H9 (cell line): ENCODE results near the gene PFN4. TPM values are rescaled to one million over a fixed set of nuclear protein-coding genes. Genes with fewer than 3 reads are reported as not detected.

ENCODE experiments used
- DNase-seq: peaks from one replicate; pipeline ENCODE4 v3.0.0-alpha.2; 2017
- H2AFZ ChIP-seq: one replicate; pipeline ENCODE4 v1.6.1; 2013; ENCODE audit warnings: mild to moderate bottlenecking, low read length, control low read depth, moderate library complexity
- H2AK5ac ChIP-seq: 2 replicates; pipeline ENCODE4 v1.6.1; 2013; ENCODE audit warnings: low read length, control low read depth, mixed read lengths; ENCODE audit not compliant: insufficient read length
- H2BK120ac ChIP-seq: one replicate; pipeline ENCODE4 v1.6.1; 2013; ENCODE audit warnings: low read depth, mild to moderate bottlenecking, low read length, control low read depth, inconsistent platforms; ENCODE audit not compliant: poor library complexity, severe bottlenecking
- H2BK12ac ChIP-seq: 2 replicates; pipeline ENCODE4 v1.6.1; 2013; ENCODE audit warnings: low read length, control low read depth, mixed read lengths, low read depth; ENCODE audit not compliant: insufficient read length
- H2BK15ac ChIP-seq: 2 replicates; pipeline ENCODE4 v1.6.1; 2013; ENCODE audit warnings: low read depth, low read length, control low read depth
- H2BK20ac ChIP-seq: one replicate; pipeline ENCODE4 v1.6.1; 2013; ENCODE audit warnings: low read depth, mild to moderate bottlenecking, low read length, control low read depth, inconsistent platforms; ENCODE audit not compliant: poor library complexity, severe bottlenecking
- H2BK5ac ChIP-seq: 2 replicates; pipeline ENCODE4 v1.6.1; 2013; ENCODE audit warnings: low read length, control low read depth, mixed read lengths; ENCODE audit not compliant: insufficient read length
- H3K14ac ChIP-seq: 2 replicates; pipeline ENCODE4 v1.6.1; 2013; ENCODE audit warnings: low read length, control low read depth; ENCODE audit not compliant: insufficient read depth
- H3K18ac ChIP-seq: 2 replicates; pipeline ENCODE4 v1.6.1; 2013; ENCODE audit warnings: low read depth, mild to moderate bottlenecking, mixed read lengths, low read length, control low read depth; ENCODE audit not compliant: insufficient read length
- H3K23ac ChIP-seq: 2 replicates; pipeline ENCODE4 v1.6.1; 2013; ENCODE audit warnings: low read length, control low read depth, mixed read lengths, low read depth; ENCODE audit not compliant: insufficient read length
- H3K23me2 ChIP-seq: 2 replicates; pipeline ENCODE4 v1.6.1; 2013; ENCODE audit warnings: low read depth, mild to moderate bottlenecking, mixed read lengths, low read length, control low read depth; ENCODE audit not compliant: insufficient read length, poor library complexity, severe bottlenecking
- H3K27ac ChIP-seq: 2 replicates; pipeline ENCODE4 v1.5.1; 2013; ENCODE audit warnings: low read length, control low read depth, mixed read lengths, low read depth; ENCODE audit not compliant: insufficient read length
- H3K27me3 ChIP-seq: 2 replicates; pipeline ENCODE4 v1.6.1; 2013; ENCODE audit warnings: low read length, control low read depth, inconsistent platforms; ENCODE audit not compliant: insufficient read depth
- H3K4ac ChIP-seq: 2 replicates; pipeline ENCODE4 v1.6.1; 2013; ENCODE audit warnings: low read depth, mild to moderate bottlenecking, control low read depth, inconsistent platforms, low read length, moderate library complexity
- H3K4me1 ChIP-seq: 2 replicates; pipeline ENCODE4 v1.6.1; 2013; ENCODE audit warnings: low read length, control low read depth, inconsistent platforms; ENCODE audit not compliant: insufficient read depth
- H3K4me2 ChIP-seq: 2 replicates; pipeline ENCODE4 v1.6.1; 2013; ENCODE audit warnings: low read length, control low read depth, mixed read lengths; ENCODE audit not compliant: insufficient read length, insufficient read depth
- H3K56ac ChIP-seq: 2 replicates; pipeline ENCODE4 v1.6.1; 2013; ENCODE audit warnings: low read depth, mild to moderate bottlenecking, mixed read lengths, low read length, control low read depth; ENCODE audit not compliant: insufficient read length
- H3K79me1 ChIP-seq: 2 replicates; pipeline ENCODE4 v1.6.1; 2013; ENCODE audit warnings: low read depth, mild to moderate bottlenecking, moderate library complexity, low read length, control low read depth, inconsistent platforms; ENCODE audit not compliant: insufficient read depth, poor library complexity, severe bottlenecking
- H3K79me2 ChIP-seq: 2 replicates; pipeline ENCODE4 v1.6.1; 2013; ENCODE audit warnings: low read length, control low read depth, inconsistent platforms; ENCODE audit not compliant: insufficient read depth
- H3K9ac ChIP-seq: 2 replicates; pipeline ENCODE4 v1.6.1; 2013; ENCODE audit warnings: low read length, control low read depth, mixed read lengths; ENCODE audit not compliant: insufficient read length; ENCODE audit errors: extremely low read depth
- H3K9me3 ChIP-seq: one replicate; pipeline ENCODE4 v1.6.1; 2013; ENCODE audit warnings: low read depth, low read length, inconsistent platforms; ENCODE audit not compliant: control insufficient read depth
- H3T11ph ChIP-seq: one replicate; pipeline ENCODE4 v1.6.1; 2013; ENCODE audit warnings: mild to moderate bottlenecking, low read length, control low read depth, inconsistent platforms
- H4K20me1 ChIP-seq: one replicate; pipeline ENCODE4 v1.6.1; 2013; ENCODE audit not compliant: control insufficient read depth, insufficient read length, insufficient read depth
- H4K5ac ChIP-seq: 2 replicates; pipeline ENCODE4 v1.6.1; 2013; ENCODE audit warnings: low read depth, mild to moderate bottlenecking, mixed read lengths, low read length, control low read depth; ENCODE audit not compliant: insufficient read length
- H4K8ac ChIP-seq: replicated peaks from 2 replicates; pipeline ENCODE4 v1.6.1; 2013; ENCODE audit warnings: low read length, control low read depth, mixed read lengths, low read depth; ENCODE audit not compliant: insufficient read length
- H4K91ac ChIP-seq: 2 replicates; pipeline ENCODE4 v1.6.1; 2013; ENCODE audit warnings: low read depth, mild to moderate bottlenecking, moderate library complexity, mixed read lengths, low read length, control low read depth; ENCODE audit not compliant: insufficient read length
- H3K27ac Mint-ChIP-seq, 3 experiments: 2 replicates in 2 of 3; 3 replicates in 1 of 3; pipeline ENCODE4 v1.8.0; 2020 to 2021; ENCODE audit warnings: mixed read lengths in 3 of 3, mild to moderate bottlenecking in 1 of 3, moderate library complexity in 1 of 3
- H3K27me3 Mint-ChIP-seq: 2 replicates; pipeline ENCODE4 v1.8.0; 2021; ENCODE audit warnings: low read depth, mild to moderate bottlenecking, moderate library complexity, mixed read lengths
- H3K36me3 Mint-ChIP-seq, 3 experiments: 2 replicates in 2 of 3; 3 replicates in 1 of 3; pipeline ENCODE4 v1.8.0; 2020 to 2021; ENCODE audit warnings: low read depth in 3 of 3, mixed read lengths in 3 of 3; ENCODE audit not compliant: insufficient read depth in 1 of 3
- H3K4me1 Mint-ChIP-seq, 2 experiments: 2 replicates each; pipeline ENCODE4 v1.8.0; 2020; ENCODE audit warnings: mixed read lengths in 2 of 2
- H3K4me3 Mint-ChIP-seq, 2 experiments: 2 replicates in 1 of 2; 3 replicates in 1 of 2; pipeline ENCODE4 v1.8.0; 2020 to 2021; ENCODE audit warnings: mild to moderate bottlenecking in 2 of 2, mixed read lengths in 2 of 2, moderate library complexity in 1 of 2
- H3K9me3 Mint-ChIP-seq, 2 experiments: 2 replicates in 1 of 2; 3 replicates in 1 of 2; pipeline ENCODE4 v1.8.0; 2020; ENCODE audit warnings: mild to moderate bottlenecking in 2 of 2, mixed read lengths in 2 of 2, moderate library complexity in 1 of 2
- CTCF ChIP-seq: fragments of 200-600 bp; sonication (generic); conservative IDR thresholded peaks from 3 replicates; pipeline ENCODE4 v1.8.0; 2021; ENCODE audit warnings: antibody characterized with exemption, mild to moderate bottlenecking
- WGBS: extraction: QIAGEN DNeasy Blood & Tissue Kit; methylation state at CpG from one replicate; pipeline ENCODE4 v1.1.7; 2013; ENCODE audit warnings: missing lambda C conversion rate, low lambda C conversion rate, mixed read lengths; ENCODE audit not compliant: insufficient read length; ENCODE audit errors: extremely low coverage; 5-methylcytosine and 5-hydroxymethylcytosine counted together
- total RNA-seq: library from RNA; stranded (reverse); gene quantifications from 2 replicates; pipeline ENCODE4 v1.2.1, GENCODE V29; 2021

PFN4 gene
- total RNA-seq, 1 experiment from 2014 or later = not detected

- Histone ChIP-seq H3K79me2 (no peaks in the 10 kb centered on the region), H3K79me1 (no peaks in the 10 kb centered on the region), H2BK20ac (no peak overlapping the region), H4K91ac (no peak overlapping the region), H3K4me1 (0 out of 2 replicates have a peak, but pooled peaks cover 2% of the 10 kb centered on the region), H2AFZ (no peak overlapping the region), H3K9ac (no peak overlapping the region), H3K14ac (no peak overlapping the region), H2BK5ac (no peak overlapping the region), H3K23me2 (no peaks in the 10 kb centered on the region), H2AK5ac (no peak overlapping the region), H3K4me2 (no peak overlapping the region), H3K9me3 (peaks cover 7% of the 10 kb centered on the region), H3K27me3 (peaks cover 3% of the 10 kb centered on the region; the same call in 1 of the 2 replicates), H3K56ac (no peak overlapping the region), H3K27ac (no peak overlapping the region), H3K23ac (no peak overlapping the region), H4K8ac (no peak overlapping the region), H2BK12ac (no peak overlapping the region), H3K18ac (no peak overlapping the region), H2BK15ac (no peak overlapping the region), H3T11ph (no peak overlapping the region), H2BK120ac (no peak overlapping the region), H4K20me1 (no peaks in the 10 kb centered on the region), H3K4ac (no peak overlapping the region), H4K5ac (no peak overlapping the region)
- Mint-ChIP-seq H3K27ac (no peak overlapping the region), H3K9me3 (peaks cover 7 to 10% of the 10 kb centered on the region in 2 experiments; a peak in 4 of 5 replicates), H3K27me3 (no peaks in the 10 kb centered on the region; the same call in none of the 2 replicates), H3K36me3 (peaks cover 0 to 13% (median 3%) of the 10 kb centered on the region in 3 experiments; a peak in 2 of 7 replicates), H3K4me3 (no peak overlapping the region), H3K4me1 (peaks cover 16% of the 10 kb centered on the region in 2 experiments)
- WGBS = no CpG with 5 or more reads among the region's 1 CpG
- TF ChIP-seq CTCF = no peak
- no peak for DNase-seq
Measured at GRCh38 chr2:24117902-24118301, 5.2 kb downstream of the PFN4 start.
